Astrocyte (in vitro differentiated cells and primary cell): ENCODE measurements around the gene OSBPL9. TPM values are rescaled to one million over a fixed set of nuclear protein-coding genes. Genes with fewer than 3 reads are reported as not detected.

ENCODE experiments used
- DNase-seq: peaks from one replicate; pipeline ENCODE4 v3.0.0-alpha.2; 2010; ENCODE audit warnings: low read depth
- FAIRE-seq: peaks from 2 replicates; lab custom pipeline; 2011; peaks lifted over from hg19 to GRCh38; lab: Jason Lieb, UNC
- H2AFZ ChIP-seq: 2 replicates; pipeline ENCODE4 v1.6.0; 2012; ENCODE audit warnings: low read depth, low read length, inconsistent platforms
- H3K27ac ChIP-seq: 2 replicates; pipeline ENCODE4 v1.5.1; 2011; ENCODE audit warnings: low read depth, low read length, inconsistent platforms
- H3K27me3 ChIP-seq: 2 replicates; pipeline ENCODE4 v1.6.0; 2011; ENCODE audit warnings: low read length, inconsistent platforms; ENCODE audit not compliant: insufficient read depth
- H3K36me3 ChIP-seq: 2 replicates; pipeline ENCODE4 v1.5.1; 2011; ENCODE audit warnings: low read length, inconsistent platforms; ENCODE audit not compliant: insufficient read depth
- H3K4me1 ChIP-seq: 2 replicates; pipeline ENCODE4 v1.5.1; 2011; ENCODE audit warnings: low read length, inconsistent platforms; ENCODE audit not compliant: insufficient read depth
- H3K4me2 ChIP-seq: 2 replicates; pipeline ENCODE4 v1.6.0; 2012; ENCODE audit warnings: low read length, inconsistent platforms
- H3K4me3 ChIP-seq: 2 replicates; pipeline ENCODE4 v1.5.1; 2011; ENCODE audit warnings: low read depth, mild to moderate bottlenecking, low read length, inconsistent platforms; ENCODE audit not compliant: insufficient read depth
- H3K79me2 ChIP-seq: 2 replicates; pipeline ENCODE4 v1.6.0; 2012; ENCODE audit warnings: mild to moderate bottlenecking, low read length, inconsistent platforms; ENCODE audit not compliant: insufficient read depth
- H3K9ac ChIP-seq: 2 replicates; pipeline ENCODE4 v1.6.0; 2012; ENCODE audit warnings: mild to moderate bottlenecking, low read length, inconsistent platforms
- H3K9me3 ChIP-seq: 2 replicates; pipeline ENCODE4 v1.5.1; 2012; ENCODE audit warnings: low read depth, mild to moderate bottlenecking, low read length, inconsistent platforms; ENCODE audit not compliant: insufficient read depth
- H4K20me1 ChIP-seq: 2 replicates; pipeline ENCODE4 v1.6.0; 2012; ENCODE audit warnings: low read length, inconsistent platforms; ENCODE audit not compliant: insufficient read depth
- H3K27ac Mint-ChIP-seq: one replicate; pipeline ENCODE4 v1.8.0; 2021; ENCODE audit warnings: mild to moderate bottlenecking, mixed read lengths; ENCODE audit not compliant: unreplicated experiment
- H3K27me3 Mint-ChIP-seq: one replicate; pipeline ENCODE4 v1.8.0; 2021; ENCODE audit warnings: low read depth, mixed read lengths; ENCODE audit not compliant: unreplicated experiment
- H3K36me3 Mint-ChIP-seq: one replicate; pipeline ENCODE4 v1.8.0; 2021; ENCODE audit warnings: low read depth, mixed read lengths; ENCODE audit not compliant: unreplicated experiment
- H3K4me1 Mint-ChIP-seq: one replicate; pipeline ENCODE4 v1.8.0; 2021; ENCODE audit warnings: low read depth, mixed read lengths; ENCODE audit not compliant: unreplicated experiment
- H3K4me3 Mint-ChIP-seq: one replicate; pipeline ENCODE4 v1.8.0; 2021; ENCODE audit warnings: mild to moderate bottlenecking, moderate library complexity, mixed read lengths; ENCODE audit not compliant: unreplicated experiment
- H3K9me3 Mint-ChIP-seq: one replicate; pipeline ENCODE4 v1.8.0; 2021; ENCODE audit warnings: mild to moderate bottlenecking, mixed read lengths; ENCODE audit not compliant: unreplicated experiment
- CTCF ChIP-seq: IDR thresholded peaks from 2 replicates; pipeline ENCODE4 v1.5.1; 2011; ENCODE audit warnings: low read depth, mild to moderate bottlenecking, inconsistent platforms, low read length, moderate library complexity; ENCODE audit not compliant: insufficient read depth
- EZH2 ChIP-seq: IDR thresholded peaks from 2 replicates; pipeline ENCODE4 v1.6.1; 2012; ENCODE audit warnings: mild to moderate bottlenecking, low read length, inconsistent platforms; ENCODE audit not compliant: insufficient read depth
- total RNA-seq: library from RNA; stranded (reverse); gene quantifications from 2 replicates; pipeline ENCODE4 v1.2.1, GENCODE V29; 2021

The OSBPL9 gene
- total RNA-seq, 1 donor from 2014 or later, result 117 TPM

DNA sequence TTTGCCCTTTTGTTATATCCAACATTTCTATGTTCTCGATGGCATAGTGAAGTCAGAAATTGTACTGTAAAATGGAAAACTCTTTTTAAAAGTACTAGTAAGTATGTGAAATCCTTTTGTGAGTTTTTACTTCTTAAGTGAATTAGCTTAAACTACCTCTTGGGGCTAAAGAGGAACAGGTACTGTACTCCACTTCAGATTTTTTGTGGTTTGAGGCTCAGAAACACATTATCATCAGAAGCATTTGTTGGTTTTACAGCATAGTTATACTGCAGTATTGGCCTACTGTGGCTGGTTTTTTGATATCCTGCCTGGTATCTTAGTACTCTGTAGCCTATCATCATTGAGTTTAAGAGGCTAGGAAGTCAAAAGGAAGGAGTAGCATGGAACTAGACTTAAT lies 144.5 kb downstream of the OSBPL9 start:
- Histone ChIP-seq H3K9ac (no peak overlapping the region), H3K27me3 (no peaks in the 10 kb centered on the region), H3K9me3 (no peaks in the 10 kb centered on the region), H3K36me3 (peaks cover 7% of the 10 kb centered on the region), H3K4me3 (no peak overlapping the region), H3K27ac (no peak overlapping the region), H3K79me2 (no peaks in the 10 kb centered on the region), H2AFZ (no peak overlapping the region), H4K20me1 (no peaks in the 10 kb centered on the region), H3K4me1 (no peaks in the 10 kb centered on the region), H3K4me2 (no peak overlapping the region)
- DNase-seq, result no peak
- Mint-ChIP-seq H3K9me3 (no peaks in the 10 kb centered on the region), H3K27me3 (no peaks in the 10 kb centered on the region), H3K4me3 (no peak overlapping the region), H3K36me3 (peaks cover 5% of the 10 kb centered on the region), H3K4me1 (peaks cover 10% of the 10 kb centered on the region), H3K27ac (no peak overlapping the region)
- FAIRE-seq, result no peak
- TF ChIP-seq CTCF, result no peak

DNA sequence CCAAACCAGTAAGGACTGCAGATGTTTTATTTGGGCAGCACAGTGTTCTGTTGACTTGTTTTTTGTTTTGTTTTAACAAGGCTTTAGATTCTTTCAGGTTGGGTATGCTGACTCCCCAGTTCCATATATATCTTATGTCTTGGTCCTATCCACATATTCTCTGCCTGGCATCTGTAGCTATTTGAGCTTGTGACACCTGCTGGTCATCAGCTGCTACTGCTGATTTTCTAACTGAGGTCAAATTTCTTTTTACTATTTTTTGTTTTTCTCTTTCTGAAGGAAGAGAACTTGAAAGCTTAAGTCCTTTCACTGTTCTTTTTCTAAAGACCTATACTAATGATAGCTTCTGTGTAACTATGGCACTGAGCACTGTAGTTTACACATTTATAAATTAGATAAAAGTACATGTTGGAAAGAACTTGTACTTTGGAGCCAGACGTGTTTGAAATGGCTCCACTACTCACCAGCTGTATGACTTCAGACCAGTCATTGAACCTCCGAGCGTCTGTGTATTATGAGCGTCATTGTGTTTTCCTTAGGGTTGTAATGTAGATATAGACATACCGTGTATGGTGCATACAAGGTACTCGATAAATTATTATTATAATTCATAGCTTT lies 152.2 kb downstream of the OSBPL9 start:
- Histone ChIP-seq H3K9ac (no peak overlapping the region), H3K4me2 (no peak overlapping the region), H3K27me3 (no peaks in the 10 kb centered on the region), H3K4me3 (no peak overlapping the region), H3K4me1 (no peaks in the 10 kb centered on the region), H3K79me2 (no peaks in the 10 kb centered on the region), H3K27ac (no peak overlapping the region), H3K36me3 (peaks cover 24% of the 10 kb centered on the region), H4K20me1 (peaks cover 5% of the 10 kb centered on the region), H2AFZ (no peak overlapping the region), H3K9me3 (no peaks in the 10 kb centered on the region)
- FAIRE-seq (no peak), DNase-seq (peak; percentile 44)
- no peaks in the 10 kb centered on the region for H3K9me3 Mint-ChIP-seq
- no peaks in the 10 kb centered on the region for H3K27me3 Mint-ChIP-seq
- H3K36me3 Mint-ChIP-seq, result peaks cover 14% of the 10 kb centered on the region
- no peak overlapping the region for H3K4me3 Mint-ChIP-seq
- H3K27ac Mint-ChIP-seq, result no peak overlapping the region
- peak; percentile 95 for TF ChIP-seq CTCF
- no peak for TF ChIP-seq EZH2
- peaks cover 5% of the 10 kb centered on the region for H3K4me1 Mint-ChIP-seq

- H3K27me3 ChIP-seq, result no peaks in the 10 kb centered on the region
- no peak overlapping the region for H3K4me3 ChIP-seq
- FAIRE-seq (no peak), DNase-seq (no peak)
- H3K9ac ChIP-seq, result no peak overlapping the region
- no peaks in the 10 kb centered on the region for H3K9me3 Mint-ChIP-seq
- H3K27me3 Mint-ChIP-seq, result no peaks in the 10 kb centered on the region
- peaks cover 39% of the 10 kb centered on the region for H3K36me3 Mint-ChIP-seq
- TF ChIP-seq EZH2, result no peak
- no peak for TF ChIP-seq CTCF
- no peak overlapping the region for H3K4me2 ChIP-seq
- no peaks in the 10 kb centered on the region for H3K9me3 ChIP-seq
- H3K4me1 ChIP-seq, result no peaks in the 10 kb centered on the region
- H4K20me1 ChIP-seq, result peaks cover 5% of the 10 kb centered on the region
- H3K27ac ChIP-seq, result no peak overlapping the region
- H2AFZ ChIP-seq, result no peak overlapping the region
- H3K36me3 ChIP-seq, result peaks cover 25% of the 10 kb centered on the region
- H3K79me2 ChIP-seq, result no peaks in the 10 kb centered on the region
- no peak overlapping the region for H3K27ac Mint-ChIP-seq
- H3K4me3 Mint-ChIP-seq, result no peak overlapping the region
- peaks cover 11% of the 10 kb centered on the region for H3K4me1 Mint-ChIP-seq
Measured at GRCh38 chr1:51776408-51776807, 159.5 kb downstream of the OSBPL9 start.
